Liver (tissue), 9 donors: ENCODE results near the gene RERE. TPM values are rescaled to one million over a fixed set of nuclear protein-coding genes. Genes with fewer than 3 reads are reported as not detected.

Experiments used
- DNase-seq: peaks from one replicate; pipeline ENCODE4 v3.0.0-alpha.2; 2017; ENCODE audit warnings: low spot score
- H3K27ac ChIP-seq, 2 donors: one replicate each; pipeline ENCODE4 v1.7.0; 2013; ENCODE audit warnings: inconsistent platforms in 2 of 2, low read length in 2 of 2, control low read depth in 1 of 2, low read depth in 1 of 2, mild to moderate bottlenecking in 1 of 2
- H3K27me3 ChIP-seq, 4 donors: one replicate each; pipeline versions ENCODE4 v1.6.1 to v1.7.0; 2013; ENCODE audit warnings: low read length in 3 of 4, inconsistent platforms in 1 of 4, mild to moderate bottlenecking in 1 of 4, moderate library complexity in 1 of 4; ENCODE audit not compliant: control insufficient read depth in 4 of 4, insufficient read depth in 4 of 4
- H3K36me3 ChIP-seq, 4 donors: one replicate each; pipeline versions ENCODE4 v1.6.1 to v1.7.0; 2013; ENCODE audit warnings: low read length in 3 of 4, mild to moderate bottlenecking in 3 of 4, low read depth in 1 of 4, moderate library complexity in 1 of 4; ENCODE audit not compliant: control insufficient read depth in 4 of 4, insufficient read depth in 3 of 4
- H3K4me1 ChIP-seq, 4 donors: one replicate each; pipeline versions ENCODE4 v1.6.1 to v1.7.0; 2013; ENCODE audit warnings: low read length in 3 of 4, mild to moderate bottlenecking in 3 of 4, moderate library complexity in 1 of 4; ENCODE audit not compliant: control insufficient read depth in 4 of 4, insufficient read depth in 4 of 4
- H3K4me3 ChIP-seq, 3 donors: one replicate each; pipeline versions ENCODE4 v1.6.1 to v1.7.0; 2013; ENCODE audit warnings: low read length in 3 of 3, control low read depth in 1 of 3, low read depth in 1 of 3, mild to moderate bottlenecking in 1 of 3
- H3K9ac ChIP-seq, 2 donors: one replicate each; pipeline ENCODE4 v1.7.0; 2013; ENCODE audit warnings: low read length in 2 of 2, mild to moderate bottlenecking in 2 of 2, moderate library complexity in 2 of 2, control low read depth in 1 of 2, low read depth in 1 of 2
- H3K9me3 ChIP-seq, 4 donors: one replicate each; pipeline versions ENCODE4 v1.6.1 to v1.7.0; 2013; ENCODE audit warnings: low read length in 3 of 4; ENCODE audit not compliant: control insufficient read depth in 4 of 4
- EGR1 ChIP-seq, 2 donors: IDR thresholded peaks; 2 replicates each; pipeline ENCODE4 v1.6.1; 2016 to 2018; ENCODE audit warnings: antibody characterized with exemption in 2 of 2, low read depth in 2 of 2
- FOXA1 ChIP-seq: IDR thresholded peaks from 2 replicates; pipeline ENCODE4 v1.6.1; 2016; ENCODE audit warnings: antibody characterized with exemption
- FOXA2 ChIP-seq: IDR thresholded peaks from 2 replicates; pipeline ENCODE4 v1.6.1; 2016; ENCODE audit warnings: antibody characterized with exemption
- GABPA ChIP-seq, 2 donors: IDR thresholded peaks in 1 of 2; conservative IDR thresholded peaks in 1 of 2; 2 replicates each; pipeline ENCODE4 v1.6.1; 2016; ENCODE audit warnings: antibody characterized with exemption in 2 of 2, mild to moderate bottlenecking in 1 of 2, moderate library complexity in 1 of 2
- HNF4A ChIP-seq, 2 donors: conservative IDR thresholded peaks; 2 replicates each; pipeline ENCODE4 v1.6.1; 2016; ENCODE audit warnings: antibody characterized with exemption in 2 of 2, mild to moderate bottlenecking in 2 of 2
- HNF4G ChIP-seq: IDR thresholded peaks from 2 replicates; pipeline ENCODE4 v1.6.1; 2016; ENCODE audit warnings: antibody characterized with exemption
- JUND ChIP-seq, 2 donors: IDR thresholded peaks; 2 replicates each; pipeline ENCODE4 v1.6.1; 2016; ENCODE audit warnings: antibody characterized with exemption in 2 of 2
- NR2F2 ChIP-seq: IDR thresholded peaks from 2 replicates; pipeline ENCODE4 v1.6.1; 2016; ENCODE audit warnings: antibody characterized with exemption
- RAD21 ChIP-seq, 2 donors: IDR thresholded peaks; 2 replicates each; pipeline ENCODE4 v1.6.1; 2016; ENCODE audit warnings: antibody characterized with exemption in 2 of 2, mild to moderate bottlenecking in 2 of 2
- RXRA ChIP-seq, 2 donors: IDR thresholded peaks; 2 replicates each; pipeline ENCODE4 v1.6.1; 2017 to 2018; ENCODE audit warnings: antibody characterized with exemption in 2 of 2, mild to moderate bottlenecking in 1 of 2
- SP1 ChIP-seq: IDR thresholded peaks from 2 replicates; pipeline ENCODE4 v1.6.1; 2018; ENCODE audit warnings: antibody characterized with exemption, mild to moderate bottlenecking
- TAF1 ChIP-seq: conservative IDR thresholded peaks from 2 replicates; pipeline ENCODE4 v1.6.1; 2016; ENCODE audit warnings: antibody characterized with exemption, mild to moderate bottlenecking
- YY1 ChIP-seq: IDR thresholded peaks from 2 replicates; pipeline ENCODE4 v1.6.1; 2016; ENCODE audit warnings: antibody characterized with exemption, mild to moderate bottlenecking
- WGBS: extraction: QIAGEN DNeasy Blood & Tissue Kit; methylation state at CpG from one replicate; pipeline ENCODE4 v1.1.7; 2013; 5-methylcytosine and 5-hydroxymethylcytosine counted together
- polyA plus RNA-seq, 2 donors: library from polyadenylated mRNA; stranded (reverse) in 1 of 2; unstranded in 1 of 2; fragments of 200-250 nt in 1 of 2; fragments of >200 nt in 1 of 2; fragmentation: Nextera tagmentation in 1 of 2; extraction: Ambion mirVana in 1 of 2; gene quantifications; one replicate each; pipeline versions ENCODE4 v1.2.1 to v1.2.3, GENCODE V29; 2013 to 2015
- total RNA-seq, 2 donors: library from RNA; depleted of rRNA; stranded (reverse); fragments of >200 nt; gene quantifications; one replicate each; pipeline ENCODE4 v1.2.3, GENCODE V29; 2014
- TF ChIP-seq, protein P1 (sequence below): IDR thresholded peaks from 2 replicates; pipeline ENCODE4 v1.6.1; 2016; ENCODE audit warnings: antibody characterized with exemption
- TF ChIP-seq, protein P2 (sequence below): IDR thresholded peaks from 2 replicates; pipeline ENCODE4 v1.6.1; 2016; ENCODE audit warnings: antibody characterized with exemption
- TF ChIP-seq, protein P3 (sequence below): fragments of 150-350 bp; IDR thresholded peaks from 2 replicates; pipeline ENCODE4 v1.5.1; 2017; ENCODE audit warnings: improper control_type of control experiment, low read depth, low read length; ENCODE audit not compliant: missing input control
- TF ChIP-seq, protein P4 (sequence below): IDR thresholded peaks from 2 replicates; pipeline ENCODE4 v1.6.1; 2016; ENCODE audit warnings: antibody characterized with exemption, mild to moderate bottlenecking
- TF ChIP-seq, protein P5 (sequence below): IDR thresholded peaks from 2 replicates; pipeline ENCODE4 v1.6.1; 2016; ENCODE audit warnings: antibody characterized with exemption
- donor health status: healthy.
- donor health status: healthy.
- donor health status: healthy.
- donor health status: healthy.
- donor health status: healthy.

RERE gene
- total and polyA plus RNA-seq, 4 donors = 9.8 to 49.1 (median 24.8) TPM

DNA sequence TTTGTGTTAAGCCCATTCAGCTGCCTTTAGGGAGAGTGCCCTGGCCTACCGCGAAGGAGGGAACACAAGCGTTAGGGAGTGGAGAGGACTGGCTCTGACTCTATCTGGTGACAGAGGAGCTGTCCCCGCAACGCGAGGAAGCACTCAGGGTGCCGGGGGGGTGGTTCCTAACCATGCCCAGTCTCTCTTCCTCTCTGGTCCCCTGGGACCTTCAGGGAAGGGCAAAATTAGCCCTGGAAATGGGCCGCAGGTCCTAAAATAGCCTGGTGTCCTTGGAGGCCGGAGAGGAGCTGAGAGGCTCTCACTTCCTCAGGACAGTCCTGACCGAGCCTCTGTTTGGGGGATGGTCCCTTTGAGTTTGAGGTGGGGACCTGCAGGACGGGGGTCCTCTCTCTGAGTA is 493.7 kb downstream of the RERE start:
- H3K4me3 ChIP-seq = no peak overlapping the region
- TF ChIP-seq, protein P1, sequence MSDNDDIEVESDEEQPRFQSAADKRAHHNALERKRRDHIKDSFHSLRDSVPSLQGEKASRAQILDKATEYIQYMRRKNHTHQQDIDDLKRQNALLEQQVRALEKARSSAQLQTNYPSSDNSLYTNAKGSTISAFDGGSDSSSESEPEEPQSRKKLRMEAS = no peak
- 68% methylated on average over 11 of the region's 11 CpGs for WGBS
- no peaks in the 10 kb centered on the region for H3K27me3 ChIP-seq
- no peaks in the 10 kb centered on the region for H3K9me3 ChIP-seq
- H3K27ac ChIP-seq = no peak overlapping the region
- peaks cover 0 to under 1% (median 0%) of the 10 kb centered on the region in 4 donors for H3K4me1 ChIP-seq
- no peak overlapping the region for H3K9ac ChIP-seq
- no peaks in the 10 kb centered on the region for H3K36me3 ChIP-seq
- DNase-seq = no peak

DNA sequence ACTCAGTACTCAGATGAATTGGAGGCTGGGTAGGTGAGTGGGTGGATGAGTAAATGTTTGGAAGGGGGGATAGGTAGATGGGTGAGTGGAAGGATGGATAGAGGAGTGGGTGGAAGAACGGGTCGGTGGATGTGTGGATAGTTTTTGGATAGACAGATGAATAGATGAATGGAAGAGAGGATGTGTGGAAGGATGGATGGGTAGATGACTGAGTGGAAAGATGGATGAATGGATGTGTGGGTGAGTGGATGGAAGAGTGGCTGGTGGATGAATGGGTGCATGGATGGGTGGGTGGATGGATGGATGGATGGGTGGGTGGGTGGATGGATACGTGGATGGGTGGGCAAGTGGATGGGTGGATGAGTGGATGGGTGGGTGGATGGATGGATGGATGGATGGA is 495.8 kb downstream of the RERE start:
- no peak for DNase-seq
- TF ChIP-seq SP1 = no peak
- no peak for TF ChIP-seq FOXA2
- TF ChIP-seq, protein P1 = no peak
- TF ChIP-seq, protein P2, sequence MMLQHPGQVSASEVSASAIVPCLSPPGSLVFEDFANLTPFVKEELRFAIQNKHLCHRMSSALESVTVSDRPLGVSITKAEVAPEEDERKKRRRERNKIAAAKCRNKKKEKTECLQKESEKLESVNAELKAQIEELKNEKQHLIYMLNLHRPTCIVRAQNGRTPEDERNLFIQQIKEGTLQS = no peak
- TF ChIP-seq, protein P3, sequence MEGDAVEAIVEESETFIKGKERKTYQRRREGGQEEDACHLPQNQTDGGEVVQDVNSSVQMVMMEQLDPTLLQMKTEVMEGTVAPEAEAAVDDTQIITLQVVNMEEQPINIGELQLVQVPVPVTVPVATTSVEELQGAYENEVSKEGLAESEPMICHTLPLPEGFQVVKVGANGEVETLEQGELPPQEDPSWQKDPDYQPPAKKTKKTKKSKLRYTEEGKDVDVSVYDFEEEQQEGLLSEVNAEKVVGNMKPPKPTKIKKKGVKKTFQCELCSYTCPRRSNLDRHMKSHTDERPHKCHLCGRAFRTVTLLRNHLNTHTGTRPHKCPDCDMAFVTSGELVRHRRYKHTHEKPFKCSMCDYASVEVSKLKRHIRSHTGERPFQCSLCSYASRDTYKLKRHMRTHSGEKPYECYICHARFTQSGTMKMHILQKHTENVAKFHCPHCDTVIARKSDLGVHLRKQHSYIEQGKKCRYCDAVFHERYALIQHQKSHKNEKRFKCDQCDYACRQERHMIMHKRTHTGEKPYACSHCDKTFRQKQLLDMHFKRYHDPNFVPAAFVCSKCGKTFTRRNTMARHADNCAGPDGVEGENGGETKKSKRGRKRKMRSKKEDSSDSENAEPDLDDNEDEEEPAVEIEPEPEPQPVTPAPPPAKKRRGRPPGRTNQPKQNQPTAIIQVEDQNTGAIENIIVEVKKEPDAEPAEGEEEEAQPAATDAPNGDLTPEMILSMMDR = no peak
- no peak for TF ChIP-seq RAD21 (IDR thresholded peaks at IDR 0.05)
- TF ChIP-seq, protein P4, sequence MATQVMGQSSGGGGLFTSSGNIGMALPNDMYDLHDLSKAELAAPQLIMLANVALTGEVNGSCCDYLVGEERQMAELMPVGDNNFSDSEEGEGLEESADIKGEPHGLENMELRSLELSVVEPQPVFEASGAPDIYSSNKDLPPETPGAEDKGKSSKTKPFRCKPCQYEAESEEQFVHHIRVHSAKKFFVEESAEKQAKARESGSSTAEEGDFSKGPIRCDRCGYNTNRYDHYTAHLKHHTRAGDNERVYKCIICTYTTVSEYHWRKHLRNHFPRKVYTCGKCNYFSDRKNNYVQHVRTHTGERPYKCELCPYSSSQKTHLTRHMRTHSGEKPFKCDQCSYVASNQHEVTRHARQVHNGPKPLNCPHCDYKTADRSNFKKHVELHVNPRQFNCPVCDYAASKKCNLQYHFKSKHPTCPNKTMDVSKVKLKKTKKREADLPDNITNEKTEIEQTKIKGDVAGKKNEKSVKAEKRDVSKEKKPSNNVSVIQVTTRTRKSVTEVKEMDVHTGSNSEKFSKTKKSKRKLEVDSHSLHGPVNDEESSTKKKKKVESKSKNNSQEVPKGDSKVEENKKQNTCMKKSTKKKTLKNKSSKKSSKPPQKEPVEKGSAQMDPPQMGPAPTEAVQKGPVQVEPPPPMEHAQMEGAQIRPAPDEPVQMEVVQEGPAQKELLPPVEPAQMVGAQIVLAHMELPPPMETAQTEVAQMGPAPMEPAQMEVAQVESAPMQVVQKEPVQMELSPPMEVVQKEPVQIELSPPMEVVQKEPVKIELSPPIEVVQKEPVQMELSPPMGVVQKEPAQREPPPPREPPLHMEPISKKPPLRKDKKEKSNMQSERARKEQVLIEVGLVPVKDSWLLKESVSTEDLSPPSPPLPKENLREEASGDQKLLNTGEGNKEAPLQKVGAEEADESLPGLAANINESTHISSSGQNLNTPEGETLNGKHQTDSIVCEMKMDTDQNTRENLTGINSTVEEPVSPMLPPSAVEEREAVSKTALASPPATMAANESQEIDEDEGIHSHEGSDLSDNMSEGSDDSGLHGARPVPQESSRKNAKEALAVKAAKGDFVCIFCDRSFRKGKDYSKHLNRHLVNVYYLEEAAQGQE = no peak
- TF ChIP-seq RXRA (IDR thresholded peaks at IDR 0.05) = no peak
- no peak for TF ChIP-seq NR2F2
- no peak for TF ChIP-seq GABPA (IDR thresholded peaks at IDR 0.05 in 1 of 2, conservative IDR thresholded peaks at IDR 0.05 in 1 of 2)
- TF ChIP-seq EGR1 (IDR thresholded peaks at IDR 0.05; ENCODE audit: low read depth in 2 of 2) = no peak
- TF ChIP-seq JUND (IDR thresholded peaks at IDR 0.05) = no peak
- no peak for TF ChIP-seq HNF4G
- TF ChIP-seq FOXA1 = no peak
- TF ChIP-seq, protein P5, sequence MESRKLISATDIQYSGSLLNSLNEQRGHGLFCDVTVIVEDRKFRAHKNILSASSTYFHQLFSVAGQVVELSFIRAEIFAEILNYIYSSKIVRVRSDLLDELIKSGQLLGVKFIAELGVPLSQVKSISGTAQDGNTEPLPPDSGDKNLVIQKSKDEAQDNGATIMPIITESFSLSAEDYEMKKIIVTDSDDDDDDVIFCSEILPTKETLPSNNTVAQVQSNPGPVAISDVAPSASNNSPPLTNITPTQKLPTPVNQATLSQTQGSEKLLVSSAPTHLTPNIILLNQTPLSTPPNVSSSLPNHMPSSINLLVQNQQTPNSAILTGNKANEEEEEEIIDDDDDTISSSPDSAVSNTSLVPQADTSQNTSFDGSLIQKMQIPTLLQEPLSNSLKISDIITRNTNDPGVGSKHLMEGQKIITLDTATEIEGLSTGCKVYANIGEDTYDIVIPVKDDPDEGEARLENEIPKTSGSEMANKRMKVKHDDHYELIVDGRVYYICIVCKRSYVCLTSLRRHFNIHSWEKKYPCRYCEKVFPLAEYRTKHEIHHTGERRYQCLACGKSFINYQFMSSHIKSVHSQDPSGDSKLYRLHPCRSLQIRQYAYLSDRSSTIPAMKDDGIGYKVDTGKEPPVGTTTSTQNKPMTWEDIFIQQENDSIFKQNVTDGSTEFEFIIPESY = no peak
- TF ChIP-seq HNF4A (conservative IDR thresholded peaks at IDR 0.05) = no peak
- no peak for TF ChIP-seq YY1
- no peak for TF ChIP-seq TAF1
- peaks cover 0 to 13% (median 8%) of the 10 kb centered on the region in 4 donors for H3K4me1 ChIP-seq
- no peaks in the 10 kb centered on the region for H3K36me3 ChIP-seq
- H3K9ac ChIP-seq = no peak overlapping the region
- 84% methylated on average over 3 of the region's 3 CpGs for WGBS
- no peak overlapping the region for H3K4me3 ChIP-seq
- no peaks in the 10 kb centered on the region for H3K9me3 ChIP-seq
- H3K27ac ChIP-seq = no peak overlapping the region
- no peaks in the 10 kb centered on the region for H3K27me3 ChIP-seq
